Type B pancreatic cell (in vitro differentiated cells): Measurements from ENCODE around the gene OR2H2. TPM values are rescaled to one million over a fixed set of nuclear protein-coding genes. Genes with fewer than 3 reads are reported as not detected.
A peak's percentile ranks its signal among the peaks of the same experiment; 100 is the strongest.

Experiments used
- DNase-seq: peaks from one replicate; pipeline ENCODE4 v3.0.0; 2021; ENCODE audit warnings: mixed read lengths; ENCODE audit not compliant: unreplicated experiment; ENCODE audit errors: extremely low spot score
- H3K27ac Mint-ChIP-seq: 2 replicates; pipeline ENCODE4 v1.8.0; 2021; ENCODE audit warnings: mild to moderate bottlenecking, mixed read lengths
- H3K27me3 Mint-ChIP-seq: 2 replicates; pipeline ENCODE4 v1.8.0; 2021; ENCODE audit warnings: mixed read lengths
- H3K36me3 Mint-ChIP-seq: 2 replicates; pipeline ENCODE4 v1.8.0; 2021; ENCODE audit warnings: mixed read lengths
- H3K4me1 Mint-ChIP-seq: one replicate; pipeline ENCODE4 v1.8.0; 2021; ENCODE audit warnings: mixed read lengths; ENCODE audit not compliant: unreplicated experiment
- H3K4me3 Mint-ChIP-seq: 2 replicates; pipeline ENCODE4 v1.8.0; 2021; ENCODE audit warnings: mild to moderate bottlenecking, mixed read lengths
- H3K9me3 Mint-ChIP-seq: 2 replicates; pipeline ENCODE4 v1.8.0; 2021; ENCODE audit warnings: mixed read lengths
- CTCF ChIP-seq: fragments of 200-600 bp; sonication (generic); conservative IDR thresholded peaks from 2 replicates; pipeline ENCODE4 v1.5.0; 2021; ENCODE audit warnings: antibody characterized with exemption, mild to moderate bottlenecking
- total RNA-seq: library from RNA; stranded (reverse); gene quantifications from 2 replicates; pipeline ENCODE4 v1.2.1, GENCODE V29; 2021; ENCODE audit warnings: low replicate concordance

OR2H2 gene
- total RNA-seq, 1 donor from 2014 or later, result not detected

- peak overlapping the region; percentile 62 for H3K27ac Mint-ChIP-seq
- no peak for DNase-seq
- H3K27me3 Mint-ChIP-seq, result peaks cover 40% of the 10 kb centered on the region
- no peaks in the 10 kb centered on the region for H3K9me3 Mint-ChIP-seq
- H3K4me1 Mint-ChIP-seq, result peaks cover 43% of the 10 kb centered on the region
- TF ChIP-seq CTCF, result no peak
- H3K4me3 Mint-ChIP-seq, result peak overlapping the region; percentile 92
- H3K36me3 Mint-ChIP-seq, result peaks cover 4% of the 10 kb centered on the region
Measured at GRCh38 chr6:29631209-29631810, 46.4 kb downstream of the OR2H2 start.

DNA sequence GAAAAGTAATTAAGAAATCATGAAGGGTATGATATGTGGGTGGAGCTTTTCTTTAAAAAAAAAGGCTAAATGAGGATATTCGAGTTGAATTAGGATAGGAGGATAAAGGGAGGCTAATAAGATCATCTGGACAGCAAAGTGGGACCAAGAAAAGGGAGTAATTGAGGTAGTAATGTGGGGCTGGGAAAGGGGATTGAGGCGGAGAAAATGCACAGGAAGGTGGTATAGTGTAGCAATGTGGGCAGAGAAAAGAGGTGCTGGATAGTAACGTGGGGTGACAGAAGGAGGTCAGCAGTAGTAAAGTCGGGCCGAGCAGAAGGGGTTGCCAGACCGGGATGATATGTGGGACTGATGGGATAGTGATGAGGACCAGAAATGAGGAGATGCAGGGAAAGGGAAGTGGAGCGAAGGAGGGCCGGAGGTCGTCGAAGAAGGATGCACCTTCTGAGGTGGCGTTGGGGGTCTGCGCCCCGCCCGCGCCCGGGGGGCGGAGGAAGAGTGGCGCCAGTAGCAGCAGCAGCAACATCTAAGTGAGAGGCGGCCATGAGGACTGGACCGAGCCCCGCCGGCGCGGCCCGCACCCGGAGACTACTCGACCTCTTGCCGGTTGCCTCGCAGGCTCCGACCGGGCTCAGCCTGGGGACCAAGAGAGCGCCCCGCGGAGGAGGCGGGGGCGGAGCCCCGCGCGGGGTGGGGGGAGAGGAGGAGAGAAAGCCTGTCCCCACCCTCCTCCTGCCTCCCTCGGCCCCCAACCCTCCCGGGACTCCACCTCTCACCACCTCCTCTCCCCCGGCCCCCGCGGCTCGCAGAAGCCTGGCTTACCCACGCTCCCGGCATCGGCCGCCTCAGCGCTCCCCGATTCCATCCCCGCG, 47.2 kb downstream of the OR2H2 start:
- DNase-seq, result peak; percentile 79
- Mint-ChIP-seq H3K9me3 (no peaks in the 10 kb centered on the region), H3K27me3 (peaks cover 32% of the 10 kb centered on the region), H3K4me3 (peak overlapping the region; percentile 92), H3K27ac (peak overlapping the region; percentile 62), H3K36me3 (peaks cover 4% of the 10 kb centered on the region), H3K4me1 (peaks cover 35% of the 10 kb centered on the region)
- TF ChIP-seq CTCF, result no peak

GRCh38 chr6:29632789-29633533, 48.0 kb downstream of the OR2H2 start, which contains the start of gene GABBR1:
GABBR1 (minus strand) TSS chr6:29633183; CDS start chr6:29632385, 798 bp downstream.
- Mint-ChIP-seq H3K4me3 (peak within 1 kb of the TSS; percentile 92), H3K9me3 (no peaks in the 10 kb centered on the region), H3K4me1 (peaks cover 35% of the 10 kb centered on the region), H3K27ac (peak within 1 kb of the TSS; percentile 77), H3K36me3 (peaks cover 4% of the 10 kb centered on the region), H3K27me3 (peaks cover 32% of the 10 kb centered on the region)
- TF ChIP-seq CTCF, result no peak
- peak; percentile 92 for DNase-seq

GRCh38 chr6:29633534-29633905, 48.6 kb downstream of the OR2H2 start:
- Mint-ChIP-seq H3K27ac (peak overlapping the region; percentile 77), H3K27me3 (peaks cover 32% of the 10 kb centered on the region), H3K9me3 (no peaks in the 10 kb centered on the region)

More at GRCh38 chr6:29633534-29633905, 48.6 kb downstream of the OR2H2 start:
- H3K4me3 Mint-ChIP-seq, result peak overlapping the region; percentile 92
- TF ChIP-seq CTCF, result no peak
- no peak for DNase-seq
- peaks cover 35% of the 10 kb centered on the region for H3K4me1 Mint-ChIP-seq
- peaks cover 4% of the 10 kb centered on the region for H3K36me3 Mint-ChIP-seq
